ENCODE measurements around the gene LRRC9.

DNA sequence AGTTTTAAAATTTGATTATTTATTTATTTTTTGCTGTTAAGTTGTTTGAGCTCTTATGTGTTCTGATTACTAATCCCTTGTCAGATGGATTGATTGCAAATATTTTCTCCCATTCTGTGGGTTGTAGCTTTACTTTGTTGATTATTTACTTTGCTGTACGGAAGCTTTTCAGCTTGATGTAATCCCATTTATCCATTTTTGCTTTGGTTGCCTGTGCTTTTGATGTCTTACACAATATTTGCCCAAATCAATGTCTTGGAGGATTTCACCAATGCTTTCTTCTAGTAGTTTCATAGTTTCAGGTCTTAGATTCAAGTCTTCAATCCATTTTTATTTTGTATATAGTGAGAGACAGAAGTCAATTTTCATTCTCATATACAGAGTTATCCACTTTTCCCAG, 115.2 kb downstream of the LRRC9 start:
- TF ChIP-seq POLR2A (IDR thresholded peaks at IDR 0.05) (no peak), EP300 (IDR thresholded peaks at IDR 0.05) (no peak)

Data from upper lobe of left lung (tissue), 4 donors.